Stimulated activated CD8-positive, alpha-beta memory T cell treated with anti-CD3 and anti-CD28 coated beads, Interleukin-15, amount 100 ng/mL, for 48 hours (primary cell): ENCODE results near the gene CDH4.

Experiments
- DNase-seq, 2 donors: peaks; one replicate each; pipeline ENCODE4 v3.0.0-alpha.2; 2020; ENCODE audit warnings: low read depth in 2 of 2

The CDH4 gene

DNA sequence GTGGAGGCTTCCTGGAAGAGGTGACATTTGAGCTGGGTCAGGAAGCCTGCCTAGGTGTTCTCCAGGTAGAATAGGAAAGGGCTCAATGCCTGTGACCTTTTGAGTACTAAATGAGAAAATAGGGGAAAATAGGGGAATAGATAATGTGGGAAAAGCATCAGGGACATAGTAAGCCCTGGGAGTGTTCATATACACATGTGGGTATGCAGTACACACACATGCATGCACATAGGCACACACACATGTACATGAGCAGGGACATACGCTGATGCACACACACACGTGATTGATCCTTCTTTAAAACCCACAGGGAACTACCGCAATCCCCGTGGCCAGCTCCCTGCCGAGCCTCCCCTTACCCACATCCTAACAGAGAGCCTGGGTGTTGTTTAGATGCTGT is 351.7 kb downstream of the CDH4 start:
- DNase-seq: no peak

DNA sequence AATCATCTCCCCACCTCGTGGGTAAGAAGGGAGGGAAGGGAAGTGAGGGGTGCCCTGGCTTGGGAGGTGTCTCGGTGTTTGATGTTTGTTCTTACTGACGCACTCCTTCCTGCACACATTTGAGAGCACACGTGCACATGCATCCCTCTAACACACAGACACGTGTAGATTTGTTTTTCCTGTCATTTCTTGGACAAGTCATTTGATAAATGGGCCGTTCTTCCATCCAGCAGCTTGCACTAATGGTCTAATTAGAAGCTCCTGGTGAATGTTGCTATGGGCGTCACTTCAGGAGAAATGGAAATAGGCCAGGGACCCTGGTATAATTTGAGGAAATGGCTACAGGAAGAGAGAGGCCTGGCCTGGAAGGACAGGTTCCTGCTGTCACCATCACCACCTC is 352.5 kb downstream of the CDH4 start:
- DNase-seq: no peak

DNA sequence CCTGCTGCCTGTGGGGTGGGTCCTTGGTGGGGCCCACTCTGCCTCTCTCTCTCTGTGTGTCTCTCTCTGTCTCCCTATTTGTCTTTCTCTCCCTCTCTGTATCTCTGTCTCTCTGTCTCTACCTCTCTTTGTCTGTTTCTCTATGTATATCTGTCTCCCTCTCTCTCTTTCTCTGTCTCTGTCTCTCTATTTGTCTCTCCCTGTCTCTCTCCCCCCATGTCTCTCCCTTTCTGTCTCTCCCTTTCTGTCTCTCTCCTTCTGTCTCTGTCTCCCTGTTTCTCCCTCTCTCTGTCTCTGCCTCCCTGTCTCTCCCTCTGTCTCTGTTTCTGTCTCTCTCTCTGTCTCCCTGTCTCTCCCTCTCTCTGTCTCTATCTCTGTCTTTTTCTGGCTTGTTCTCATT is 353.2 kb downstream of the CDH4 start:
- no peak for DNase-seq

DNA sequence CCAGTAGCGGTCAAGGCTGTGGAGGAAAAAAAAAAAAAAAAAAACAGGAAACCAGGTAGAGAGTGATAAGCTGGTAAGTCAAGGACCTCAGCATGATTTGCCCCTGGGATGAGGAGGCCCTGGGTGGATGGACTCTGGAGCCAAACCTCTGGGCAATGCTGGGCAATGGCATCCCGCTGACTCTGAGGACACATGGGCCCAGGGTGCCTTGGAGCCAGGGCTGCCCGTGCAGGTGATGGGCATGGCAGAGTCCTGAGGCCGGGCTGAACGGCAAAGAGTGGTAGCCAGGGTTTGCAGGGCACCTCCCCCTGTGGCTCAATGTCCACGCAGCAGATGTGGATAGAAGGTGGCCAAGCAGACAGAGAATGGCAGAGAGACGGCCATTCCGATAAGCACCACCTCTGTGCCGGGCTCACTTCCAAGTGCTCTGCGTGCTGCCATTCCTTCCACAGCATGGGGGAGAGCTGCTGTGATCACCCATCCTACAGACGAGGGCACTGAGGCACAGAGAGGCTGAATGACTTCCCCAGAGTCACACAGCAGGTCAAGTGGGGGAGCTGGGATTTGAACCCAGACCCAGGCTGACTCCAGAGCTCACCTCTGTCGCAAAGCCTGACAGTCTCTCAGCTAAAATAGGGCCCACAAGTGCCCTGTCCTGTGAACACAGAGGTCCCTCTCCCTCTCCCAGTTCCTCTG is 353.9 kb downstream of the CDH4 start:
- DNase-seq: no peak

DNA sequence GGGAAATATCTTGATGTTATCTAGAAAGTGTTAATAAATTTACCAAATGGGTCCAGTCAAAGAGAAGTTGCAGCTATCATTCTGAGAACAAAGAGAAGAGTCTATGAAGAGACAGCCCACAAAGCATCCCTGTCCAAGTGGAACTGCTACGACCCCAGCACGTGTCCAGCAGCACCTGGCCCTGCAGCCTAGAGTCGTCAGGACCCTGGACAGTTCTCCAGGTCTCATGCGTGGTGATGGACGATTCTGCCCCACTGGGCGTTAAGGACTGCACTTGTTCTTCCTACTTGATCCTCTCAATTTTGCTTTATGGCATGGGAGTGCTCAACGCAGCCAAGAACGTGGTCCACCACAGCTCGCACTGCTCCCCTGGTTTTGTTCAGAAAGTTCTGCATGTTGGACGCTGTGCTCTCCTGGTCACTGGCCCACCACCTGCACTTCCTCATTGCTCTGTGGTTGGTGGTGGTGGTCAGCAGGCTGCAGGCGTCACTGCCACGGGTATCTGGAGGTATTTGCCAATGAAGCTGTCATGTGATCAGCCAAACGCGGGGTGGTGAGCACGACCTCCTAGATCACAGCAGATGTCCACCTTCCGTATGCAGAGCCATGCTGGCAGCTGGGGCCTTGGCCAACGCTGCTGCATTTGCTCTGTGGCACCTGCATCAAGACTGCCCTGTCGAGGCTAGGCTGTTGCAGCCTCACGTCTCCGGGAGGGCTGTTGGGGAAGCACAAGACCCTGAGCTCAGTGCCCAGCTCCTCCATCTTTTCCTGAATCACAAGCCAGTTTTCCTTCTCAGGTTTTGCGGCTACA is 356.4 kb downstream of the CDH4 start:
- no peak for DNase-seq

DNA sequence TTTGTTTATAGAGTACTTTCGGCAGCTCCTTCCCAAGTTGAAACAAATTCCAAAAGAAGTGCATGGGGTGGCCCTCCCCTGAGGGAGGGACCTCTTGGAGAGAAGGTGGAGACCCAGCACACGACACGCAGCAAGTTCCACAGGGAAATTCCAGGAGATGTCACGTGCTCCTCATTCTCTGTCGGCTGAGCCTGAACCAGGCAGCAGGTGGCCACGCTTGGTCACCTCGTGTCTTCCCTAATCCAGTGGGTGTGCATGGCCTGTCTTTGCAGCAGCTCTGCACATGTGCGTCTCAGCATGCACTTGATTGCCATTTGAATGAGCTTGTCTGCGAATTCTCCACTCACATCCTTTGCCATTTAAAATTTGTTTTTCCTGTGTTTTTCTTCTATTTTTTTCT is 357.4 kb downstream of the CDH4 start:
- no peak for DNase-seq

DNA sequence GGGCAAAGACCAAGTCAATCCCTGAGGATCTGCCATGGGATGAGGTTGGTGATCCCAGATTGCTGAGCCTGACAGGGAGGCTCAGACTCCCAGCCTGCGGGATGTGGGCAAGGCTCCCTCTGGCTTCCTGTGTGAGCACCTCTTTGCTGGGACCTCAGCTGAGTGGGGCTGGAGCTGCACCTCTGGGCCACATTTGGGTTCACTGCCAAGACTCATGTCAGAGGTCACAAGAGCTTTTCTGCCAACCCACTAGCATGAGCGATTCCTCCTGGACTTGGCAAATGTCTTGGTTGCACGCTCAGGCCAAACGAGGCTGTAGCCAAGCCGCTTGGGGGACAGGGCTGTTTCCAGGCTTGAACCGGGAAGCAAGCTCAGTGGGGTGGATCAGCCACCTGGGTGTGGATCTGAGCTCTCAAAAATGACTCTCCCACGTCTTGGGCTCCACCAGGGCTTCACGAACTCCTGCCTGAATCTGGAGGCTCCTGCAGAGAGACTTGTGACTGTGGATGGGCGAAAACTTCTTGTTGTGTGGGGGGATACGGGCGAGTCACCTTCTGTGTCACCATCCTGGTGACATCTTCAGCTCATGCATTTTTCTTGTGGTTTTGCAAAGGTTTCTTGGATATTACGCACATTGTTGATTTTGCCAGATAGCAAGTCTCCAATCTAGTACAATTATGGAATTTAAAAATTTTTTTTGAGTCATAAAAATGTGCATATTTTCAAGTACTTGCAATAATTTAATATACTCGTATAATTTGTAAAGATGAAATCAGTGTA is 359.5 kb downstream of the CDH4 start:
- DNase-seq: no peak

DNA sequence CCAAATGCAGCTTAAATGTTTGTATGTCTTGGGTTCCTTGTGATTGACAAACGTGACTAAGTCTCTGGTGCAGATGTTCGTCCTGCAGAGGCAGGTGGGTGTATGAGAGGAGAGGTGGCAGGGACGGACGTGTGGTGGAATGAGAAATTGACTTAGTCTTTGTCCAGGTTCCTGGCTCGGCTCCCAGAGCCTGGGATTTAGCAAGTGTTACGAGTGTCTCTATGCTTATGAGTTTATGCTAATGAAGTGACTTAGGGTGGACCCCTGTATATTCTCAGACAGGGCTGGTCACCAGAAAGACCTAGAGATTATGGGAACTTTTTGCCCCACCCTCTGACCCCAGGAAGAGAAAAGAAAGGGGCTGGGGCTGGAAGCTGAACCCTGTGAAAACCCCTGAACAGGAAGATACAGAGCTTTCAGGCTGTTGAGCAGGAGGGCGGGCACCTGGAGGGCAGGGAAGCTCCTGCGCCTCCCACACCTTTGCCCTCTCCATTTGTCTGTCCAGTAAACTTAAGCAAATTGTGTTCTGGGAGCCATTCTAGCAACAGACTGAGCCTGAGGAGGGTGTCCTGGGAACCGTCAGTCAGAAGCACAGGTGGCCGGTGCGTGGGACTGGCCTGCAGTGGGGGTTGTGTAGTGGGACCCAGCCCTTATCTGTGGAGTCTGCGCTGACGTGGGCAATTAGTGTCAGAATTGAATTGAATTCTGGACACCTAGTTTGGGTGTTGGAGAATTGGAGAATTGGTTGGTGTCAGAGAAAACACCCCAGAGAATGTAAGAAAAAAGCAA is 362.1 kb downstream of the CDH4 start:
- DNase-seq: no peak

DNA sequence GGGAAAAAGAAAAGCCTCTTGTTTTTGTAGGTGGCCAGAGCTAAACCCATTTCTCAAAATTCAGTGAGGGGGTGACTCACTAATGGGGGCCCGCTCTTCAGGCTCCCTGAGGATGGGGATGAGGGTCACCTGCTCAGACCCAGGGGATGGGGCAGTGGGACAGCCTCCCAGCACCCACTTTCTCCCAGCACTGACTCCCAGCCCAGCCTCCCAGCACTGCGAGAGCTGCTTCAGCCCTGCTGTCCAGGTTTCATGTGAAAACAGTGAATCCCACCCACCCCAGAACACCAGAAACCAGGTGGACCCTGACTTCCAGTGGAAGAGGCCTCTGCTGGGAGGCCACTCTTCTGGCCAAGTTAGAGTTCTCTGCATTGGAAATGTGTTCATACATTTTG is 362.6 kb downstream of the CDH4 start:
- no peak for DNase-seq

DNA sequence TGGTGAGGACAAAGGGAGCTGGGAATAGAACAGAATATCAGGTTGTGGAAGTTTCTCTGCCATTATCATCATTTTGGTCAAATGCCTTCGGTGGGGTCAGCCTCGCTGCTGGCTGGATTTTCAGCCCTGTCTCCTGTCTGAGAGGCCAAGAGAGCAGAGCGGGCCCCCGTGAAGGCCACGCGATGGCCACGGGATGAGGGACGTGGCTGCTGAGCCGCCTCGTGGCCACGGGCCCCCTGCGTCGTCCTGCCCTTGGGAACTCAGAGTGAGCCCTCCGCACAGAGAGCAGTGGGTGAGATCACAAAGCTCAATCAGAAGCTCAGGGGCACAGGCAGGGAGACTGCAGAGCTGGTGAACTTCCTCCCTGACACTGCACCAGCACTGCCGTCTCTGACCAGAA is 363.7 kb downstream of the CDH4 start:
- DNase-seq: no peak

DNA sequence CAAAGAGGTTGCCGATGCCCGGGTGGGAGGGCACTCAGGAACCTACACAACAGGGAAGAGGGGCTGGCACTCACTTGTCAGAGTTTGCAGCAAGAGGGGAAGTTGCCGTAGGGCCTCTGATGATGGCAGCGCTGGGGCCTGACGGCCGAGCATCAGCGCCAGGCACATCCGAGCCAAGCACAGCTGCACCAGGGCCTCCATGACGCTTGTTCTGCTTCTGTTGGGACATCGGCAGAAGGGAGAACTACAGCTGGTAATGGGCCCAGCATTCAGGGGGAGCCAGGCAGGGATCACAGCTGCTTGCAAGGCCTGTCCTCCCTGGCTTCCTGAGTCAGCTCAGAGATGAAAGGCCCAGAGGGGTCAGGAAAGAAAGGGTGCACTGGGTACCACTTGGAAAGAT is 367.7 kb downstream of the CDH4 start:
- DNase-seq: no peak

DNA sequence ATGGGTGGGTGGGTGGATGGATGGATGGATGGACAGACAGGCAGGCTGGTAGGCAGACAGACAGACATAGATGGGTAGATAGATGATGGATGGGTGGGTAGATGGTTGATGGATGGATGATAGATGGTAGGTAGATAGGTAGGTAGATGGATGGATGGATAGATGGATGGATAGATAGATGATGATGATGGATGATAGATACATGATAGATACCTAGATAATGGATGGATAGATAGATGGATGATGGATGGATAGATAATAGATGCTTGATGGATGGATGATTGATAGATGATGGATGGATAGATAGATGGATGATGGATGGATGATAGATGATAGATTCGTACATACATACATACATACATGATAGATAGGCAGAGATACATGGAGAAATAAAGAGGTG is 368.1 kb downstream of the CDH4 start:
- DNase-seq: no peak

DNA sequence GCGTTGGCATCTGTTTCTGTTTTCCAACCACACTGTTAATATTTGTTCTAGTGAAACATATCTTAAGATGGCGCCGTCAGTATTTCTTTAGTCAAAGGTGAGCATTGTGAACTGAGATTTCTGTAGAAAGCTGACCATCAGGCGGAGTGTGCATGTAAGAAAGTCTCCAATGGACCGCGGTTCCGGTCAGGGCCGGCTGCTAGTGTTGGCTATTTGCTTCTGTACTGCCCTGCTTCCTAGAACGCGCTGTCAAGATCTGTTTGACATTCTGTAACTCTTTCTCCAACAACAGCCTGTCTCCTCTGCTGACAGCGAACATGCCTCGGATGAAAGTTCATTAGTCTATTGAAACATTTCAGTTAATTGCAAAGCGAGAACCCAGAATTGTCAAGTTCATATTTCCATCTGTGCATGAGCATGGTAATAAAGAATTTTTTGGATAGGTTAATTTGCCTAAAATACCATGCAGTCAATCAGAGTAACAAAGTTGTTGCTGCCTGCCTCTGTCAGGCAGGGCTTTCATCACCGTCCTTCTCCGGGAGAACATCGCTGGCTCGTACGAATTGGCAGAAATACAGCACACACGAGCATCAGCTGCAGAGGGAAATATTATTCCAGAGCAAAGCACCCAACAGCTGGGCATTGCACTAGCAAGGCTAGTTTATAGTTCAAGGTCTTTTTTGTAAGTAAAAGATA is 369.1 kb downstream of the CDH4 start:
- DNase-seq: no peak

DNA sequence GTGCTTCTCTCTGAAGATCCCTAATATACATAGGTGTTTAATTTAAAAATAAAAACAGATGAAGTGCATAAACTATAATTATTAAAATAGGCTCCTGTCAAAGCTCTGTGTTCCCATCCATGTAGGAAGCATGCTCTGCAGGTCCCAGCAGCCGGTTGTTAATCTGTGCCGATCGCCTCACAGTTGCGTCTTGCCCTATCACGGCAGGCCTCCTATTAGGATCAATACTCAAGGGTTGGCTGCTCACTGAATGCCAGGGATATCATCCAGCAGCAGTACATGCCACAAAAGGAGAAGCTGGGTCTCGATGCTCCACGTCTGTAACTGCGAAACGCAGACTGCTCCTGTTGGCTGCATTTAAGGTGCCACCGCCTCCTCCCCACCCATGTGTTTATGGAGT is 369.8 kb downstream of the CDH4 start:
- no peak for DNase-seq

DNA sequence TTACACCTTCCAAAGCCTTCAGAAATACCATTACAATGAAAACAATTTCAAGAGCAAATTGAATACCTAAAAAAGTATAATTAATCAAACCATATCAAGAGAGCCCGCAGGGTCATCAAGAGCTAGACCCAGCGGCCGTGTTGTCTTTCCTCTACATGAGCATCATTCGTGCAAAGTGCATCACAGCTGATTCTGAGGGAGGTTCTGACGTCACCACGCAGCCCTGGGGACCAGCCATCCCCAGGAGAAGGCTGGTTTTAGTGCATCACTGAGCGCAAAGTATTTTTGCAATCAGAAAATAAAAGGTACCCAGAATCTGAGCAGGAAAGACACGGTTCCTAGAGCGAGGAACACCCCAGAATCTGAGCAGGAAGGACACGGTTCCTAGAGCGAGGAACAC is 371.4 kb downstream of the CDH4 start:
- no peak for DNase-seq

DNA sequence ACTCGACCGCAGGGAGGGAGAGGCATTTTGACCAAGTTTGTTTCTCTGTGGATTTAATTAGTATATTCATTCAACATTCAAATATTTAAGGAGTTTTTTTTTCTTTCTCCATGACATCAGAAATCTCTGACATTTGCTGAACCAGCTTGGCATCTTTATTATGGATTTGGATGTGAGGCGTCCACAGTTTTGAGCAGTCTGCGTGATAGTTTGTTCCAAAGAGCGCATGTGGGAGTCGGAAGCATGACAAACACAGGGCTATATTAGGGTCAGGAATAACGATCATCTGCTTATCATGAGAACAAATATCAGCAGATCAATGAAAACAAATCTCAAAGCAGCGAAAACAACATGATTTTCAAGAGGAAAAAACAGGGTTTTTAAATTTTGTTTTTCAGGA is 373.2 kb downstream of the CDH4 start:
- DNase-seq: no peak

DNA sequence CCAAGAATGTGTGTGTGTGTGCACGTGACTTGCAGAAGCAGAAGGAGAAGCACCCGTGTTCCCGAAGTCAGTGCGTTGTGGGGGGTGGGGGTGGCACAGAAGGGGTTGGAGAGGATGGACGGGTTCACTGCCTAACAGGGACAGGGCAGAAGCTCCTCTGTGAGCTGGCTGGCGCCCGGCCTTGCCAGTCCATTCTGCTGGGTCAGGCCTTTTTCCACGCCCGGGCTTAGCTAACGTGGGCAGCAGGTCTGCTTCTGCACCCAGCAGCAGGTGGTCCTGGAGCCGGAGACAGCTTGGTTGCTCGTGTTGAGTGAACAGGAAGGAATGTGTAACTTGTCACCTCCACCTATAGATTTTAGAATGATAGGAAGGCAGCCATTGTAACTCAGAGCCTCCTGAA is 374.4 kb downstream of the CDH4 start:
- DNase-seq: no peak

DNA sequence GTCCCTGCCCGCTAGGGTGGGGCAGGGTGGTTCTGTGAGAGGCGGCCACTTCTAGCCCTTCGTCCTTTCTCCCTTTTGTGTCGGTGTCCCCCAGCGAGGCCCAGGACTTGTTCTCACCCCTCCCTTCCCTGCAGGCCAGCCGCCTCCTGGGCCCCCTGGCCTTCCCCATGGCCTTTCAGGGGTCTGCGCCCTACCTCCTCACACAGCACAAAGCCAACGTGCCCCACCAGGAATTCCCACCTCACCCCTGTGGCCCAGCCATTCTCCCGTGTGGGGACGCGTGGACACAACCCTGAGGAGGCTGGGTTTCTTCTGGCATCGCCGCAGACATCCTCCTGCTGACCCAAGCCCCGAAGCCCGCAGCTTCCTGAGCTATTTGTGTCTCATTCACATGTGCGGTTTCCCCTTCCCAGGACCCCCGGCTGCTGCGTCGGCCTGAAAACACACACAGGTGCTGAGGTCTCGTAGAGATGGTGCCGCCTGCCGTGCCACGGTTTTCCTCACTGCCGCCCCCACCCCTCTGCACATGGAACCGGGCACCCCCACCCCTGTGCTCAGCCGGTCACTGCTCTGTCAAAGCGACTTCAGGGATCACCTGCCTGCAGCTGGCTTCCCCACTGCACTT is 375.8 kb downstream of the CDH4 start:
- DNase-seq: no peak

DNA sequence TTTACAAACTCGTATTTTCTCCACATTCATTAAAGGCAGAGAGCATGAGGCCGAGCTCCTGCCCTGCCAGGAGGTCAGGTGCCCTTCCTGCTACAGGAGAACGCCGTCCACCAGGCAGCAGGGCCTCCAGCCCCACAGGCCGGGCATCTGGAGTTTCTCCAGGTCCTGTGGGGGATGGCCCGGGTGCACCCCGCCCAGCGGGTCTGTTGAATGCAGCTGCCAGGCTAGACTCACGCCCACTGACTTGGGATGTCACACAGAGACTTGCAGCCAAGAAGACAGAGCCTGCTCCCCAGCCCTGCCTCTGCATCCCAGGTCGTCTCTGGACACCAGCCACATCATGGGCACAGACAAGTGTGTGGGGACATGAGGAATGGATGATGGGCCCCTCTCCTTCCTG is 376.4 kb downstream of the CDH4 start:
- DNase-seq: no peak

DNA sequence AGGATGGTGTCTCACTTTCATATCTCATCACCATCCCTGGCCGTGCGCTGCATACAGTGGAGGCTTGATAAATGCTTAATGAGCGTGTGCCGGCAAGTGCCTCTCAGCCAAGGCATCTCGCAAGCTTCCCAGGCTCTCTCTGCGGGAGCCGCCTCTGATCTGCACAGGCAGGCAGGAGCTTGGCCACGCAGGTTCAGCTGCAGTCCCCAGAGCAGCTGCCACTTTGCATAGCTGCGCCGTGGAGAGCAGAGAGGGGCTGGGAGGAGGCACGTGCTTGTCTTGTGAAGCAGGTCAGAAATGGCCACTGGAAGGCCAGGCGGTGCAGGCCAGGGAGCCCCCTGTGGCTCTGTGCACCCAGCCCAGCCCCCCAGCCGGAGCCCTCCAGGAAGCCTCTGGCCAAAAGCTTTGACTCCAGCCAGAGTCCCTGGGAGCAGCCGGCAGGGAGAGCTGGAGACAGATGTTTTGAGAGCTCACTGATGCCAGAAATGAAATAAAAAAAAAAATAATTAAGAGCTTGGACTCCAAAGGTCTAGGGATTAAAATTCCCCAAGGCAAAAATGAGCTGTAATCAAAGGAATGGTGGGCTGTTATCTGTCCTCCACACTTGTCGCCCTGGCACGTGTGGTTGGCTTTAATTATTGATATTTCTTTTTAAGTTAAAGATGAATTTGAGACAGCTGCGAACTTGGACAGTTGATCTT is 377.0 kb downstream of the CDH4 start:
- DNase-seq: no peak
